GM12878 (cell line): ENCODE measurements around the gene TAF11. TPM values are rescaled to one million over a fixed set of nuclear protein-coding genes. Genes with fewer than 3 reads are reported as not detected.

ENCODE experiments used
- ATAC-seq: fragments of 200-7000 bp; cut with Tn5 transposase; 3 replicates; pipeline ENCODE4 v1.9.1; 2020; ENCODE audit warnings: mild to moderate bottlenecking, moderate library complexity
- BruUV-seq: library from RNA; stranded (reverse); fragments of 400-500 nt; replicated peaks from 2 replicates; lab custom pipeline; 2021; lab: Mats Ljungman, UMichigan
- CTCF ChIA-PET: fragments of 300-600 bp; sonication (Branson Sonifier 250); formaldehyde crosslinking; extraction: SDS; loops from one replicate; lab custom pipeline; 2021; ENCODE audit warnings: inconsistent platforms; lab: Yijun Ruan, JAX
- POLR2A ChIA-PET: fragments of 350-600 bp; formaldehyde crosslinking; extraction: SDS; loops from one replicate; lab custom pipeline; 2021; ENCODE audit warnings: inconsistent platforms; lab: Charles Lee
- RAD21 ChIA-PET: fragments of 300-600 bp; sonication (Branson Sonifier 250); formaldehyde crosslinking; loops from one replicate; lab custom pipeline; 2023; ENCODE audit warnings: antibody characterized with exemption; ENCODE audit not compliant: unreplicated experiment; lab: Charles Lee
- SMC1A ChIA-PET: fragments of 300-600 bp; sonication (Branson Sonifier 250); formaldehyde crosslinking; loops from one replicate; lab custom pipeline; 2023; ENCODE audit not compliant: unreplicated experiment, uncharacterized antibody; lab: Charles Lee
- DNase-seq: peaks from one replicate; pipeline ENCODE4 v3.0.0-alpha.2; 2011; ENCODE audit warnings: low read depth, low spot score
- FAIRE-seq: peaks from 3 replicates; lab custom pipeline; 2011; peaks lifted over from hg19 to GRCh38; lab: Jason Lieb, UNC
- H2AFZ ChIP-seq: 2 replicates; pipeline ENCODE4 v1.6.0; 2011; ENCODE audit warnings: low read depth, low read length, control low read depth; ENCODE audit not compliant: control insufficient read depth
- H3K27ac ChIP-seq: 2 replicates; pipeline ENCODE4 v1.5.1; 2011; ENCODE audit warnings: control low read depth; ENCODE audit not compliant: control insufficient read depth, insufficient read depth
- H3K27me3 ChIP-seq, 2 experiments: replicated peaks in 1 of 2; 2 replicates each; pipeline versions ENCODE4 v1.6.0 to v1.6.1; 2011; ENCODE audit warnings: low read length in 1 of 2; ENCODE audit not compliant: control insufficient read depth in 2 of 2, insufficient read depth in 2 of 2
- H3K36me3 ChIP-seq, 2 experiments: 2 replicates each; pipeline ENCODE4 v1.5.1; 2011; ENCODE audit warnings: low read length in 1 of 2; ENCODE audit not compliant: control insufficient read depth in 2 of 2, insufficient read depth in 2 of 2
- H3K4me1 ChIP-seq: 2 replicates; pipeline ENCODE4 v1.6.1; 2011; ENCODE audit warnings: mild to moderate bottlenecking, low read length, moderate library complexity, mixed read lengths; ENCODE audit not compliant: control insufficient read depth, insufficient read depth
- H3K4me2 ChIP-seq: 2 replicates; pipeline ENCODE4 v1.6.0; 2011; ENCODE audit warnings: control low read depth; ENCODE audit not compliant: control insufficient read depth, insufficient read depth
- H3K4me3 ChIP-seq: fragments of 200-600 bp; sonication (generic); 2 replicates; pipeline ENCODE4 v1.5.1; 2016
- H3K79me2 ChIP-seq: 2 replicates; pipeline ENCODE4 v1.6.0; 2011; ENCODE audit warnings: low read length; ENCODE audit not compliant: control insufficient read depth, insufficient read depth
- H3K9ac ChIP-seq: 2 replicates; pipeline ENCODE4 v1.8.0; 2011; ENCODE audit warnings: low read length, control low read depth, mixed read lengths; ENCODE audit not compliant: control insufficient read depth, insufficient read depth
- H3K9me3 ChIP-seq: replicated peaks from 3 replicates; pipeline ENCODE4 v1.5.1; 2011; ENCODE audit warnings: mild to moderate bottlenecking, low read length; ENCODE audit not compliant: control insufficient read depth, insufficient read depth
- H4K20me1 ChIP-seq: 2 replicates; pipeline ENCODE4 v1.6.0; 2011; ENCODE audit not compliant: control insufficient read depth, insufficient read depth
- BACH1 ChIP-seq: fragments of 450-650 bp; IDR thresholded peaks from 2 replicates; pipeline ENCODE4 v1.6.1; 2017; ENCODE audit warnings: mild to moderate bottlenecking, borderline replicate concordance
- CHD2 ChIP-seq: IDR thresholded peaks from 2 replicates; pipeline ENCODE4 v1.6.1; 2011; ENCODE audit warnings: low read depth, low read length, improper control_type of control experiment, borderline replicate concordance
- EED ChIP-seq: sonication (generic); IDR thresholded peaks from 2 replicates; pipeline ENCODE4 v1.6.1; 2016; ENCODE audit warnings: antibody characterized with exemption, low read depth
- GATAD2B ChIP-seq: fragments of 450-650 bp; conservative IDR thresholded peaks from 2 replicates; pipeline ENCODE4 v1.6.1; 2017; ENCODE audit warnings: low read depth, mild to moderate bottlenecking, moderate library complexity
- KDM1A ChIP-seq: fragments of 200-600 bp; sonication (generic); IDR thresholded peaks from 2 replicates; pipeline ENCODE4 v1.6.1; 2016; ENCODE audit warnings: borderline replicate concordance
- MEF2B ChIP-seq: fragments of 450-650 bp; IDR thresholded peaks from 2 replicates; pipeline ENCODE4 v1.6.1; 2018; ENCODE audit warnings: mild to moderate bottlenecking, moderate library complexity; ENCODE audit not compliant: partially characterized antibody, poor library complexity, severe bottlenecking
- MTA3 ChIP-seq: IDR thresholded peaks from 2 replicates; pipeline ENCODE4 v1.6.1; 2012; ENCODE audit warnings: low read length, inconsistent platforms, borderline replicate concordance
- SREBF2 ChIP-seq: IDR thresholded peaks from 2 replicates; pipeline ENCODE4 v1.6.1; 2012; ENCODE audit warnings: mild to moderate bottlenecking, low read length
- YY1 ChIP-seq: IDR thresholded peaks from 2 replicates; pipeline ENCODE4 v1.6.1; 2011; ENCODE audit warnings: low read depth, mild to moderate bottlenecking, low read length
- ZBED1 ChIP-seq: IDR thresholded peaks from 2 replicates; pipeline ENCODE4 v1.6.1; 2016; ENCODE audit warnings: borderline replicate concordance
- ZNF274 ChIP-seq: IDR thresholded peaks from one replicate; pipeline ENCODE4 v1.8.0; 2011; ENCODE audit not compliant: insufficient read length, insufficient read depth
- WGBS: methylation state at CpG from one replicate; pipeline ENCODE4 v1.1.6; 2016; ENCODE audit warnings: low lambda C conversion rate; ENCODE audit not compliant: insufficient replicate concordance, insufficient coverage; ENCODE audit errors: missing lambda C conversion rate; 5-methylcytosine and 5-hydroxymethylcytosine counted together
- in situ Hi-C: fragments of 300-500 bp; cut with MboI; formaldehyde crosslinking; loops from 9 replicates; pipeline ENCODE4 v1.14.3; 2018; ENCODE audit warnings: mixed read lengths
- intact Hi-C: fragments of 100-400 bp; cut with micrococcal nuclease; formaldehyde crosslinking; loops from one replicate; pipeline ENCODE4 v1.14.2; 2022; ENCODE audit not compliant: unreplicated experiment
- polyA plus RNA-seq, 11 experiments: library from polyadenylated mRNA; depleted of rRNA in 4 of 11; unstranded in 6 of 11; stranded (reverse) in 5 of 11; fragments of >200 nt; fragmentation: Nextera tagmentation in 4 of 11; fragmentation: Illumina TruSeq in 1 of 11; extraction: Ambion mirVana in 4 of 11; extraction: Trizol in 1 of 11; gene quantifications; 1 replicate in 1 of 11; 2 replicates in 10 of 11; pipeline versions ENCODE4 v1.2.1 to v1.2.3, GENCODE V29; 2011 to 2016; ENCODE audit warnings: inconsistent platforms in 2 of 11, missing spikeins in 2 of 11, low read depth in 1 of 11
- total RNA-seq, 4 experiments: library from RNA; depleted of rRNA in 3 of 4; stranded (reverse); fragments of >200 nt in 3 of 4; fragmentation: Illumina TruSeq in 1 of 4; extraction: Trizol in 1 of 4; gene quantifications; 2 replicates each; pipeline versions ENCODE4 v1.2.1 to v1.2.3, GENCODE V29; 2013 to 2021
- TF ChIP-seq, protein P1 (sequence below): fragments of 450-650 bp; IDR thresholded peaks from 2 replicates; pipeline ENCODE4 v1.6.1; 2017; ENCODE audit warnings: mild to moderate bottlenecking, moderate library complexity
- TF ChIP-seq, protein P2 (sequence below): fragments of 450-650 bp; IDR thresholded peaks from 2 replicates; pipeline ENCODE4 v1.6.1; 2016; ENCODE audit warnings: mild to moderate bottlenecking, moderate library complexity, borderline replicate concordance

TAF11 gene
- total and polyA plus RNA-seq, 10 of the 15 experiments (the other 5 are each of a cell fraction or from before 2014, with no cell fraction given), result 24.6 to 59.2 (median 32.0) TPM

DNA sequence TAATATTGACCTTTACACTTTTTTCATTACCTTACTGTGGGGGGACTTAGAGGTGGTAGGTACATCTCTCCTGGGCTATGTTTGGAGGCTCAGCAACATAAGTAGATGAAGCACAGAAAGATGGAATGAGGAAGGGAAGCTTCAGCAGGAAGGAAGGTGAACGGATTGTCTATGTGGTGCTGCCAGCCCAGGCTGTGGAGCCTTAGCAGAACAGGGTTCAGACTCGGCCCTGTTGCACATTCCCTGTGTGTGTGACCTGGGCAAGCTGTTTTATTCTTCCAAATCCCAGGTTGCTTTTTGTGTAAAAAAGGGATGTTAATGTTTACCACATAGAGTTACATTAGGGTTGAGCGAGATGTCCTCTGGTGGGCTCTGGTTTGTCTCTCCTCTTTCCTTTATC, 42.4 kb upstream of the TAF11 start:
- no peak overlapping the region for H2AFZ ChIP-seq
- no peak overlapping the region for H3K4me3 ChIP-seq
- RAD21 ChIA-PET, result no interaction called here
- no peaks in the 10 kb centered on the region for H4K20me1 ChIP-seq
- H3K4me1 ChIP-seq, result no peaks in the 10 kb centered on the region
- H3K27ac ChIP-seq, result no peak overlapping the region
- ATAC-seq, result no peak
- no peaks in the 10 kb centered on the region for H3K36me3 ChIP-seq
- 79% methylated on average over 3 of the region's 3 CpGs for WGBS
- H3K4me2 ChIP-seq, result no peak overlapping the region
- POLR2A ChIA-PET, result no interaction called here
- H3K27me3 ChIP-seq, result no peaks in the 10 kb centered on the region
- H3K79me2 ChIP-seq, result no peaks in the 10 kb centered on the region
- in situ Hi-C loops, result no loop called here
- no peak for DNase-seq
- TF ChIP-seq KDM1A (no peak), SREBF2 (no peak), GATAD2B (no peak), YY1 (no peak), ZNF274 (no peak), MEF2B (no peak), BACH1 (no peak), MTA3 (no peak), ZBED1 (no peak), CHD2 (no peak), EED (no peak)
- TF ChIP-seq, protein P1, sequence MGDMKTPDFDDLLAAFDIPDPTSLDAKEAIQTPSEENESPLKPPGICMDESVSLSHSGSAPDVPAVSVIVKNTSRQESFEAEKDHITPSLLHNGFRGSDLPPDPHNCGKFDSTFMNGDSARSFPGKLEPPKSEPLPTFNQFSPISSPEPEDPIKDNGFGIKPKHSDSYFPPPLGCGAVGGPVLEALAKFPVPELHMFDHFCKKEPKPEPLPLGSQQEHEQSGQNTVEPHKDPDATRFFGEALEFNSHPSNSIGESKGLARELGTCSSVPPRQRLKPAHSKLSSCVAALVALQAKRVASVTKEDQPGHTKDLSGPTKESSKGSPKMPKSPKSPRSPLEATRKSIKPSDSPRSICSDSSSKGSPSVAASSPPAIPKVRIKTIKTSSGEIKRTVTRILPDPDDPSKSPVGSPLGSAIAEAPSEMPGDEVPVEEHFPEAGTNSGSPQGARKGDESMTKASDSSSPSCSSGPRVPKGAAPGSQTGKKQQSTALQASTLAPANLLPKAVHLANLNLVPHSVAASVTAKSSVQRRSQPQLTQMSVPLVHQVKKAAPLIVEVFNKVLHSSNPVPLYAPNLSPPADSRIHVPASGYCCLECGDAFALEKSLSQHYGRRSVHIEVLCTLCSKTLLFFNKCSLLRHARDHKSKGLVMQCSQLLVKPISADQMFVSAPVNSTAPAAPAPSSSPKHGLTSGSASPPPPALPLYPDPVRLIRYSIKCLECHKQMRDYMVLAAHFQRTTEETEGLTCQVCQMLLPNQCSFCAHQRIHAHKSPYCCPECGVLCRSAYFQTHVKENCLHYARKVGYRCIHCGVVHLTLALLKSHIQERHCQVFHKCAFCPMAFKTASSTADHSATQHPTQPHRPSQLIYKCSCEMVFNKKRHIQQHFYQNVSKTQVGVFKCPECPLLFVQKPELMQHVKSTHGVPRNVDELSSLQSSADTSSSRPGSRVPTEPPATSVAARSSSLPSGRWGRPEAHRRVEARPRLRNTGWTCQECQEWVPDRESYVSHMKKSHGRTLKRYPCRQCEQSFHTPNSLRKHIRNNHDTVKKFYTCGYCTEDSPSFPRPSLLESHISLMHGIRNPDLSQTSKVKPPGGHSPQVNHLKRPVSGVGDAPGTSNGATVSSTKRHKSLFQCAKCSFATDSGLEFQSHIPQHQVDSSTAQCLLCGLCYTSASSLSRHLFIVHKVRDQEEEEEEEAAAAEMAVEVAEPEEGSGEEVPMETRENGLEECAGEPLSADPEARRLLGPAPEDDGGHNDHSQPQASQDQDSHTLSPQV, result no peak
- TF ChIP-seq, protein P2, sequence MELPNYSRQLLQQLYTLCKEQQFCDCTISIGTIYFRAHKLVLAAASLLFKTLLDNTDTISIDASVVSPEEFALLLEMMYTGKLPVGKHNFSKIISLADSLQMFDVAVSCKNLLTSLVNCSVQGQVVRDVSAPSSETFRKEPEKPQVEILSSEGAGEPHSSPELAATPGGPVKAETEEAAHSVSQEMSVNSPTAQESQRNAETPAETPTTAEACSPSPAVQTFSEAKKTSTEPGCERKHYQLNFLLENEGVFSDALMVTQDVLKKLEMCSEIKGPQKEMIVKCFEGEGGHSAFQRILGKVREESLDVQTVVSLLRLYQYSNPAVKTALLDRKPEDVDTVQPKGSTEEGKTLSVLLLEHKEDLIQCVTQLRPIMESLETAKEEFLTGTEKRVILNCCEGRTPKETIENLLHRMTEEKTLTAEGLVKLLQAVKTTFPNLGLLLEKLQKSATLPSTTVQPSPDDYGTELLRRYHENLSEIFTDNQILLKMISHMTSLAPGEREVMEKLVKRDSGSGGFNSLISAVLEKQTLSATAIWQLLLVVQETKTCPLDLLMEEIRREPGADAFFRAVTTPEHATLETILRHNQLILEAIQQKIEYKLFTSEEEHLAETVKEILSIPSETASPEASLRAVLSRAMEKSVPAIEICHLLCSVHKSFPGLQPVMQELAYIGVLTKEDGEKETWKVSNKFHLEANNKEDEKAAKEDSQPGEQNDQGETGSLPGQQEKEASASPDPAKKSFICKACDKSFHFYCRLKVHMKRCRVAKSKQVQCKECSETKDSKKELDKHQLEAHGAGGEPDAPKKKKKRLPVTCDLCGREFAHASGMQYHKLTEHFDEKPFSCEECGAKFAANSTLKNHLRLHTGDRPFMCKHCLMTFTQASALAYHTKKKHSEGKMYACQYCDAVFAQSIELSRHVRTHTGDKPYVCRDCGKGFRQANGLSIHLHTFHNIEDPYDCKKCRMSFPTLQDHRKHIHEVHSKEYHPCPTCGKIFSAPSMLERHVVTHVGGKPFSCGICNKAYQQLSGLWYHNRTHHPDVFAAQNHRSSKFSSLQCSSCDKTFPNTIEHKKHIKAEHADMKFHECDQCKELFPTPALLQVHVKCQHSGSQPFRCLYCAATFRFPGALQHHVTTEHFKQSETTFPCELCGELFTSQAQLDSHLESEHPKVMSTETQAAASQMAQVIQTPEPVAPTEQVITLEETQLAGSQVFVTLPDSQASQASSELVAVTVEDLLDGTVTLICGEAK, result no peak
- H3K9me3 ChIP-seq, result no peaks in the 10 kb centered on the region
- BruUV-seq, result no TSS peak
- no peak overlapping the region for H3K9ac ChIP-seq
- intact Hi-C loops, result no loop called here
- FAIRE-seq, result no peak
- SMC1A ChIA-PET, result no interaction called here
- CTCF ChIA-PET, result no interaction called here
